ENCODE data around the gene DIO3.

Gene DIO3

GRCh38 chr14:101593411-101594238, 32.3 kb downstream of the DIO3 start:
- TF ChIP-seq TAF1 (IDR thresholded peaks at IDR 0.05; ENCODE audit: low read depth) (no peak), CEBPB (IDR thresholded peaks at IDR 0.05) (no peak), FOXM1 (IDR thresholded peaks at IDR 0.05; ENCODE audit: borderline replicate concordance, low read depth) (no peak), YY1 (IDR thresholded peaks at IDR 0.05; ENCODE audit: low read depth) (no peak), EGR1 (IDR thresholded peaks at IDR 0.05) (no peak), NFIC (IDR thresholded peaks at IDR 0.05) (no peak), EP300 (IDR thresholded peaks at IDR 0.05; ENCODE audit: borderline replicate concordance) (no peak), REST (IDR thresholded peaks at IDR 0.05; ENCODE audit: low read depth) (no peak), RAD21 (IDR thresholded peaks at IDR 0.05; ENCODE audit: low read depth) (no peak), TEAD4 (IDR thresholded peaks at IDR 0.05) (no peak), CREB1 (IDR thresholded peaks at IDR 0.05; ENCODE audit: low read depth) (no peak), MAX (IDR thresholded peaks at IDR 0.05) (no peak), ZBTB7A (IDR thresholded peaks at IDR 0.05; ENCODE audit: low read depth) (no peak), TCF12 (IDR thresholded peaks at IDR 0.05; ENCODE audit: low read depth) (no peak)
- TF ChIP-seq, protein P1, sequence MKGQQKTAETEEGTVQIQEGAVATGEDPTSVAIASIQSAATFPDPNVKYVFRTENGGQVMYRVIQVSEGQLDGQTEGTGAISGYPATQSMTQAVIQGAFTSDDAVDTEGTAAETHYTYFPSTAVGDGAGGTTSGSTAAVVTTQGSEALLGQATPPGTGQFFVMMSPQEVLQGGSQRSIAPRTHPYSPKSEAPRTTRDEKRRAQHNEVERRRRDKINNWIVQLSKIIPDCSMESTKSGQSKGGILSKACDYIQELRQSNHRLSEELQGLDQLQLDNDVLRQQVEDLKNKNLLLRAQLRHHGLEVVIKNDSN (IDR thresholded peaks at IDR 0.05) = no peak

GRCh38 chr14:101594511-101595148, 33.3 kb downstream of the DIO3 start:
- no peak for TF ChIP-seq REST (IDR thresholded peaks at IDR 0.05; ENCODE audit: low read depth)
- TF ChIP-seq TCF12 (IDR thresholded peaks at IDR 0.05; ENCODE audit: low read depth) = no peak
- no peak for TF ChIP-seq YY1 (IDR thresholded peaks at IDR 0.05; ENCODE audit: low read depth)
- no peak for TF ChIP-seq RAD21 (IDR thresholded peaks at IDR 0.05; ENCODE audit: low read depth)
- TF ChIP-seq CREB1 (IDR thresholded peaks at IDR 0.05; ENCODE audit: low read depth) = no peak
- TF ChIP-seq NFIC (IDR thresholded peaks at IDR 0.05) = no peak
- TF ChIP-seq FOXM1 (IDR thresholded peaks at IDR 0.05; ENCODE audit: borderline replicate concordance, low read depth) = no peak
- no peak for TF ChIP-seq ZBTB7A (IDR thresholded peaks at IDR 0.05; ENCODE audit: low read depth)
- TF ChIP-seq TAF1 (IDR thresholded peaks at IDR 0.05; ENCODE audit: low read depth) = no peak
- no peak for TF ChIP-seq CEBPB (IDR thresholded peaks at IDR 0.05)

- TF ChIP-seq RAD21 (IDR thresholded peaks at IDR 0.05; ENCODE audit: low read depth) = no peak
- no peak for TF ChIP-seq EP300 (IDR thresholded peaks at IDR 0.05; ENCODE audit: borderline replicate concordance)
- no peak for TF ChIP-seq YY1 (IDR thresholded peaks at IDR 0.05; ENCODE audit: low read depth)
- TF ChIP-seq EGR1 (IDR thresholded peaks at IDR 0.05) = no peak
- TF ChIP-seq CEBPB (IDR thresholded peaks at IDR 0.05) = no peak
- TF ChIP-seq, protein P1 (IDR thresholded peaks at IDR 0.05) = no peak
- TF ChIP-seq TCF12 (IDR thresholded peaks at IDR 0.05; ENCODE audit: low read depth) = no peak
- TF ChIP-seq FOXM1 (IDR thresholded peaks at IDR 0.05; ENCODE audit: borderline replicate concordance, low read depth) = no peak
- no peak for TF ChIP-seq TAF1 (IDR thresholded peaks at IDR 0.05; ENCODE audit: low read depth)
- no peak for TF ChIP-seq ZBTB7A (IDR thresholded peaks at IDR 0.05; ENCODE audit: low read depth)
- no peak for TF ChIP-seq CREB1 (IDR thresholded peaks at IDR 0.05; ENCODE audit: low read depth)
- no peak for TF ChIP-seq MAX (IDR thresholded peaks at IDR 0.05)
- TF ChIP-seq TEAD4 (IDR thresholded peaks at IDR 0.05) = no peak
- TF ChIP-seq REST (IDR thresholded peaks at IDR 0.05; ENCODE audit: low read depth) = no peak
- TF ChIP-seq NFIC (IDR thresholded peaks at IDR 0.05) = no peak
These were observed 34.1 kb downstream of the DIO3 start for GRCh38 chr14:101595349-101595748.
